WTC11 (cell line): ENCODE measurements around the gene RNF208.

ENCODE experiments used
- SMAD3 ChIP-seq: sonication (generic); formaldehyde crosslinking; IDR thresholded peaks from 2 replicates; pipeline ENCODE4 v1.8.0; 2022; ENCODE audit warnings: missing genetic modification reagents, mild to moderate bottlenecking, borderline replicate concordance
- TF ChIP-seq, protein P1 (sequence below): sonication (generic); formaldehyde crosslinking; IDR thresholded peaks from 2 replicates; pipeline ENCODE4 v1.8.0; 2023; ENCODE audit warnings: missing genetic modification reagents

DNA sequence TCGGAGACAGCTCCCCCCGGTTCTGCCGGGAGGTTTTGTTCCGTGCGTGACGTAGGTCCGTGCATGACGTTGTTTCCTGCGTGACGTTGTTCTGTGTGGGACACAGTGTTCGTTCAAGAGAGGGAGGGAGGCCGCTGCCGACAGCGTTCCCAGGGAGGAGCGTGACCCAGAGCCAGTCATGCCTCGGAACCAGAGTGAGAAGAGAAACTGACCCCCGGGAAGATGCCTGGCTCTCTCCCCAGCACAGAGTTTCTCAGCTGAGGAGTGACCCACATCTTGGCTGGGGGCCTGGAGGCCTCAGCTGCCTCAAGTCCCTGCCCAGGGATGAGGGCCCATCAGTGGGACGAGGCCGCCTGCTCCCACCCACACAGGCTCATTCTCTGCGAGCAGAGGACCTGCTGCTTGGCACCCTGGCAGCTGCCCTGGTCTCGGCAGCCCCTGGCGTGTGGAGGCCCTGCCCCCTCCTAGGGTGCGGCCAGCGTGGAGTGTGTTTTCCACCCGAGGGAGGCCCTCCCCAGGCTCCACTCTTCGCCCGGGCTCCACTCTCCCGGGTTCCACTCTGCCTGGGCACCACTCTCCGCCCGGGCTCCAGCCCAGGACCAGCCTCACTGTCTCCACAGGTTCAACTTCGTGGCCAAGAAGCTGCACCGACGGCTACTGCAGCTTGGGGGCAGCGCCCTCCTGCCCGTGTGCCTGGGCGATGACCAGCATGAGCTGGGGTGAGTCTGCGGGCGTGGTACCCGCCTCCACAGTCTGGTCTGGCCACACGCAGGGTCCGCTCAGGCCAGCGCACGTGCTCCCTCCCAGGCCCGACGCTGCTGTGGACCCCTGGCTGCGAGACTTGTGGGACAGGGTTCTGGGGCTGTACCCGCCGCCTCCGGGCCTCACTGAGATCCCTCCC is 8.6 kb downstream of the RNF208 start:
- TF ChIP-seq SMAD3 (CRISPR knock-in tag), result no peak
- TF ChIP-seq, protein P1, sequence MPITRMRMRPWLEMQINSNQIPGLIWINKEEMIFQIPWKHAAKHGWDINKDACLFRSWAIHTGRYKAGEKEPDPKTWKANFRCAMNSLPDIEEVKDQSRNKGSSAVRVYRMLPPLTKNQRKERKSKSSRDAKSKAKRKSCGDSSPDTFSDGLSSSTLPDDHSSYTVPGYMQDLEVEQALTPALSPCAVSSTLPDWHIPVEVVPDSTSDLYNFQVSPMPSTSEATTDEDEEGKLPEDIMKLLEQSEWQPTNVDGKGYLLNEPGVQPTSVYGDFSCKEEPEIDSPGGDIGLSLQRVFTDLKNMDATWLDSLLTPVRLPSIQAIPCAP, result no peak
